ENCODE data around the gene SAE1. TPM values are rescaled to one million over a fixed set of nuclear protein-coding genes. Genes with fewer than 3 reads are reported as not detected.

SAE1 gene
- total RNA-seq, 1 experiment from 2014 or later = 314 TPM

DNA sequence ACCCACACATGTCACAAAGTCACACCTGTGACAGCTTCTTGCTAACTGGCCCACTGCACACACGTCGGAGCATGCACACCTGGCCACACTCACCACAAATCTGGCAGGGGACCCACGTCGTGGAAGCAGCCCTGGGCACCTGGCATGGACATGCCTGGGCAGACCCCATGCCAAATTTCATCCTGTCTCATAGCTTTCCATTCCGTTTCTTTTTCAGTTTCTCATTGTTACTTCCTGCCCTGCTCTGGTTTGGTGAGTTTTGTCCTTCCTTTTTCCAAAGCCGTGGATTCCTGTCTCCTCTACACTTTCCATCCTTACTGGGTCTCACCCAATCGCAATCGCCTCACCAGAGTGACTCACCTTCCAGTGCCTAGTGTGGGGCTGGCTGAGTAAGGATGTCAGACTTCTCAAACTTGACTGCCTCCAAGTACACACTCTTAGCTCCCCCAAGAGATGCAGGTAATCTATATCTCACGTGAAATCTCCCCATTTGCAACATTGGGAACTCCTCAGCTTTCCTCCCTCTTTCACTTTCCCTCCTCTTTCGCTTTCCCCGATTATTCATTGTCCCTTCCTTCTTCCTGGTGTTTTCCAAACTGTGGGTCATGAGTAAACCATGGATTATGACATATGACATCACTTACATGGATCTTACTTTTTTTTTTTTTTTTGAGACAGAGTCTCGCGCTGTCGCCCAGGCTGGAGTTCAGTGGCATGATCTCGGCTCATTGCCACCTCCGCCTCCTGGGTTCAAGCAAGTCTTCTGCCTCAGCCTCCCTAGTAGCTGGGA lies 102.0 kb downstream of the SAE1 start:
- no peaks in the 10 kb centered on the region for H3K9me3 ChIP-seq (ENCODE audit: low read depth, low read length, poor library complexity, severe bottlenecking)
- peaks cover 8% of the 10 kb centered on the region for H3K4me1 ChIP-seq (ENCODE audit: insufficient read depth, low read length, poor library complexity, severe bottlenecking)
- no TSS peak for BruUV-seq (replicated peaks)
- H3K4me3 ChIP-seq (ENCODE audit: low read depth, low read length, poor library complexity, severe bottlenecking) = no peak overlapping the region
- no peak overlapping the region for H3K27ac ChIP-seq (ENCODE audit: low read depth, low read length, poor library complexity, severe bottlenecking)
- ChIA-PET CTCF (no interaction called here), POLR2A (ENCODE audit: low non-redundant PET) (no interaction called here)
- no peaks in the 10 kb centered on the region for H3K36me3 ChIP-seq (ENCODE audit: insufficient read depth, low read length, poor library complexity, severe bottlenecking)
- DNase-seq (ENCODE audit: low spot score) = no peak
- intact Hi-C loops (cut with micrococcal nuclease; ENCODE audit: unreplicated experiment) = no loop called here
- TF ChIP-seq EZH2 (IDR thresholded peaks at IDR 0.05; ENCODE audit: borderline replicate concordance, low read depth, low read length, poor library complexity, severe bottlenecking) = no peak
- TF ChIP-seq, protein P1, sequence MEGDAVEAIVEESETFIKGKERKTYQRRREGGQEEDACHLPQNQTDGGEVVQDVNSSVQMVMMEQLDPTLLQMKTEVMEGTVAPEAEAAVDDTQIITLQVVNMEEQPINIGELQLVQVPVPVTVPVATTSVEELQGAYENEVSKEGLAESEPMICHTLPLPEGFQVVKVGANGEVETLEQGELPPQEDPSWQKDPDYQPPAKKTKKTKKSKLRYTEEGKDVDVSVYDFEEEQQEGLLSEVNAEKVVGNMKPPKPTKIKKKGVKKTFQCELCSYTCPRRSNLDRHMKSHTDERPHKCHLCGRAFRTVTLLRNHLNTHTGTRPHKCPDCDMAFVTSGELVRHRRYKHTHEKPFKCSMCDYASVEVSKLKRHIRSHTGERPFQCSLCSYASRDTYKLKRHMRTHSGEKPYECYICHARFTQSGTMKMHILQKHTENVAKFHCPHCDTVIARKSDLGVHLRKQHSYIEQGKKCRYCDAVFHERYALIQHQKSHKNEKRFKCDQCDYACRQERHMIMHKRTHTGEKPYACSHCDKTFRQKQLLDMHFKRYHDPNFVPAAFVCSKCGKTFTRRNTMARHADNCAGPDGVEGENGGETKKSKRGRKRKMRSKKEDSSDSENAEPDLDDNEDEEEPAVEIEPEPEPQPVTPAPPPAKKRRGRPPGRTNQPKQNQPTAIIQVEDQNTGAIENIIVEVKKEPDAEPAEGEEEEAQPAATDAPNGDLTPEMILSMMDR (conservative IDR thresholded peaks at IDR 0.05; ENCODE audit: low read depth, low read length) = no peak
- no peaks in the 10 kb centered on the region for H3K27me3 ChIP-seq (replicated peaks; ENCODE audit: insufficient read depth, low read depth, low read length, poor library complexity)

DNA sequence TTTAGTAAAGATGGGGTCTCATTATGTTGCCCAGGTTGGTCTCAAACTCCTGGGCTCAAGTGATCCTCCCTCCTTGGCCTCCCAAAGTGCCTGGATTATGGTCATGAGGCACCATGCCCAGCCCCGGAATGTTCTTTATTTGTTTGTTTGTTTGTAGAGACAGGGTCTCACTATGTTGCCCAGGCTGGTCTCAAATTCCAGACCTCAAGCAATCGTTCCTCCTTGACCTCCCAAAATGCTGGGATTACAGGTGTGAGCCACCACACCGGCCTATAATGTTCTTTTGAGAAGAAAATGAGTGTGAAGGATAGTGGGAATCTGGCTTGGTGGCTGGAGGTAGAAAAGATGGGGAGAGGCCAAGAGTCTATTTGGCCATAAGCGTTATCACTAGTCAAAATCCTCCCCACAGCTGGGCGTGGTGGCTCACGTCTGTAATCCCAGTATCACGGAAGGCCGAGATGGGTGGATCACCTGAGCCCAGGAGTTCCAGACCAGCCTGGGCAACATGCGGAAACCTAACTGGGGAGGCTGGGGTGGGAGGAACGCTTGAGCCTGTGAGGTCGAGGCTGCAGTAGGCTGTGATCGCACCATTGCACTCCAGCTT lies 105.5 kb downstream of the SAE1 start:
- peaks cover 5% of the 10 kb centered on the region for H3K4me1 ChIP-seq (ENCODE audit: insufficient read depth, low read length, poor library complexity, severe bottlenecking)
- no peak for TF ChIP-seq EZH2 (IDR thresholded peaks at IDR 0.05; ENCODE audit: borderline replicate concordance, low read depth, low read length, poor library complexity, severe bottlenecking)
- TF ChIP-seq, protein P1 (conservative IDR thresholded peaks at IDR 0.05; ENCODE audit: low read depth, low read length) = no peak
- intact Hi-C loops (cut with micrococcal nuclease; ENCODE audit: unreplicated experiment) = no loop called here
- no peak for DNase-seq (ENCODE audit: low spot score)
- H3K27ac ChIP-seq (ENCODE audit: low read depth, low read length, poor library complexity, severe bottlenecking) = no peak overlapping the region
- H3K9me3 ChIP-seq (ENCODE audit: low read depth, low read length, poor library complexity, severe bottlenecking) = no peaks in the 10 kb centered on the region
- H3K27me3 ChIP-seq (replicated peaks; ENCODE audit: insufficient read depth, low read depth, low read length, poor library complexity) = peaks cover 13% of the 10 kb centered on the region
- POLR2A ChIA-PET (ENCODE audit: low non-redundant PET) = no interaction called here
- H3K4me3 ChIP-seq (ENCODE audit: low read depth, low read length, poor library complexity, severe bottlenecking) = no peak overlapping the region
- CTCF ChIA-PET = no interaction called here
- BruUV-seq (replicated peaks) = no TSS peak
- no peaks in the 10 kb centered on the region for H3K36me3 ChIP-seq (ENCODE audit: insufficient read depth, low read length, poor library complexity, severe bottlenecking)

DNA sequence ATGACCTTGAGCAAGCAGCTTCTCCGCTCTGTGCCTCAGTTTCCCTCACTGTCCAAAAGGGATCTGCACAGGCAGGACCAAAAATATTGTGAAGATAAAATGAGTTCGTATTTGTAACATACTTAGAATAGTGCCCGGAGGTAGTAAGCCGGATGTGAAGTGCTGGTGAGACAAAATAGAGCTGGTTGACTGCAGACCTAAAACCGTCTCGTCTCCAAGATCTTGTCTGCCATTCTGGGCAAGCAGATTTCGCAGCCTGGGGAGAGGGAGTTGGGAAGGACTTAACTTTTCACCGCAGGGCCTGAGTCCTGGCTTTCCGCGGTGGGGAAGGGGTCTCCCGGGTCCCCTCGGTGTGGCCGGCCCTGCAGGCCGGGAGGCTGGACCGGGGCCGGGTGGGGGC lies 108.5 kb downstream of the SAE1 start:
- H3K9me3 ChIP-seq (ENCODE audit: low read depth, low read length, poor library complexity, severe bottlenecking) = no peaks in the 10 kb centered on the region
- BruUV-seq (replicated peaks) = no TSS peak
- intact Hi-C loops (cut with micrococcal nuclease; ENCODE audit: unreplicated experiment) = no loop called here
- CTCF ChIA-PET = no interaction called here
- peaks cover 13% of the 10 kb centered on the region for H3K27me3 ChIP-seq (replicated peaks; ENCODE audit: insufficient read depth, low read depth, low read length, poor library complexity)
- no peak for DNase-seq (ENCODE audit: low spot score)
- POLR2A ChIA-PET (ENCODE audit: low non-redundant PET) = interaction anchor here (0.6 kb wide), 1 partner anchor 13 kb away, joined by 7 read pairs; no protein-coding TSS in a partner anchor
- H3K4me3 ChIP-seq (ENCODE audit: low read depth, low read length, poor library complexity, severe bottlenecking) = no peak overlapping the region
- H3K36me3 ChIP-seq (ENCODE audit: insufficient read depth, low read length, poor library complexity, severe bottlenecking) = no peaks in the 10 kb centered on the region
- peaks cover 11% of the 10 kb centered on the region for H3K4me1 ChIP-seq (ENCODE audit: insufficient read depth, low read length, poor library complexity, severe bottlenecking)
- no peak for TF ChIP-seq EZH2 (IDR thresholded peaks at IDR 0.05; ENCODE audit: borderline replicate concordance, low read depth, low read length, poor library complexity, severe bottlenecking)
- TF ChIP-seq, protein P1 (conservative IDR thresholded peaks at IDR 0.05; ENCODE audit: low read depth, low read length) = no peak
- H3K27ac ChIP-seq (ENCODE audit: low read depth, low read length, poor library complexity, severe bottlenecking) = no peak overlapping the region
